GM23338 (cell line): ENCODE data around the gene OGDHL. TPM values are rescaled to one million over a fixed set of nuclear protein-coding genes. Genes with fewer than 3 reads are reported as not detected.
A peak's percentile ranks its signal among the peaks of the same experiment; 100 is the strongest.

Experiments
- ATAC-seq: fragments of 200-7000 bp; cut with Tn5 transposase; 3 replicates; pipeline ENCODE4 v1.9.1; 2020
- DNase-seq: peaks from one replicate; pipeline ENCODE4 v3.0.0-alpha.2; 2015; ENCODE audit warnings: low spot score
- H2AFZ ChIP-seq: fragments of 200-600 bp; sonication (generic); 2 replicates; pipeline ENCODE4 v1.8.0; 2016; ENCODE audit warnings: antibody characterized with exemption, mild to moderate bottlenecking, moderate library complexity
- H3F3A ChIP-seq: fragments of 200-600 bp; sonication (generic); replicated peaks from 2 replicates; pipeline ENCODE4 v1.8.0; 2017; ENCODE audit warnings: antibody characterized with exemption, mixed run types, low read depth
- H3K27ac ChIP-seq: fragments of 200-600 bp; sonication (generic); 2 replicates; pipeline ENCODE4 v1.6.1; 2016; ENCODE audit warnings: low read depth
- H3K27me3 ChIP-seq: fragments of 200-600 bp; sonication (generic); 2 replicates; pipeline ENCODE4 v1.8.0; 2016; ENCODE audit warnings: mild to moderate bottlenecking, mixed run types, moderate library complexity; ENCODE audit not compliant: insufficient read depth
- H3K36me3 ChIP-seq: fragments of 200-600 bp; sonication (generic); 2 replicates; pipeline ENCODE4 v1.8.0; 2016; ENCODE audit warnings: mild to moderate bottlenecking; ENCODE audit not compliant: insufficient read depth
- H3K4me1 ChIP-seq: fragments of 200-600 bp; sonication (generic); 2 replicates; pipeline ENCODE4 v1.8.0; 2016; ENCODE audit warnings: mild to moderate bottlenecking, moderate library complexity; ENCODE audit not compliant: insufficient read depth
- H3K4me2 ChIP-seq: fragments of 200-600 bp; sonication (generic); 2 replicates; pipeline ENCODE4 v1.7.1; 2017; ENCODE audit warnings: mixed run types
- H3K4me3 ChIP-seq: fragments of 200-600 bp; sonication (generic); 2 replicates; pipeline ENCODE4 v1.6.1; 2016; ENCODE audit warnings: mixed run types
- H3K79me2 ChIP-seq: fragments of 200-600 bp; sonication (generic); replicated peaks from 2 replicates; pipeline ENCODE4 v1.8.0; 2017; ENCODE audit warnings: mild to moderate bottlenecking; ENCODE audit not compliant: insufficient read depth
- H3K9me2 ChIP-seq: fragments of 200-600 bp; sonication (generic); 2 replicates; pipeline ENCODE4 v1.8.0; 2017; ENCODE audit not compliant: insufficient read depth
- H4K20me1 ChIP-seq: fragments of 200-600 bp; sonication (generic); replicated peaks from 2 replicates; pipeline ENCODE4 v1.8.0; 2017; ENCODE audit warnings: mild to moderate bottlenecking; ENCODE audit not compliant: insufficient read depth
- H3K27ac Mint-ChIP-seq: 2 replicates; pipeline ENCODE4 v1.8.0; 2020; ENCODE audit warnings: inconsistent platforms, mild to moderate bottlenecking, moderate library complexity, mixed read lengths
- H3K27me3 Mint-ChIP-seq: 3 replicates; pipeline ENCODE4 v1.8.0; 2022; ENCODE audit warnings: low read depth, mild to moderate bottlenecking, moderate library complexity, mixed read lengths, inconsistent platforms; ENCODE audit not compliant: insufficient read depth, poor library complexity
- H3K36me3 Mint-ChIP-seq: 3 replicates; pipeline ENCODE4 v1.8.0; 2021; ENCODE audit warnings: low read depth, mild to moderate bottlenecking, inconsistent platforms, moderate library complexity, mixed read lengths
- H3K4me1 Mint-ChIP-seq: 3 replicates; pipeline ENCODE4 v1.8.0; 2020; ENCODE audit warnings: mild to moderate bottlenecking, inconsistent platforms, mixed read lengths
- H3K4me3 Mint-ChIP-seq: 3 replicates; pipeline ENCODE4 v1.8.0; 2021; ENCODE audit warnings: moderate library complexity, mild to moderate bottlenecking, inconsistent platforms, mixed read lengths
- H3K9me3 Mint-ChIP-seq: 3 replicates; pipeline ENCODE4 v1.8.0; 2020; ENCODE audit warnings: moderate library complexity, mild to moderate bottlenecking, inconsistent platforms, mixed read lengths
- CREB1 ChIP-seq: fragments of 250-450 bp; sonication (Bioruptor Pico); IDR thresholded peaks from 2 replicates; pipeline ENCODE4 v1.5.0; 2020; ENCODE audit warnings: low read depth, mild to moderate bottlenecking, moderate library complexity
- EZH2phosphoT487 ChIP-seq: fragments of 200-600 bp; sonication (generic); IDR thresholded peaks from one replicate; pipeline ENCODE4 v1.8.1; 2018; ENCODE audit warnings: antibody characterized with exemption; ENCODE audit not compliant: unreplicated experiment
- POLR2AphosphoS5 ChIP-seq: IDR thresholded peaks from 2 replicates; pipeline ENCODE4 v1.6.1; 2016; ENCODE audit warnings: antibody characterized with exemption, low read depth
- polyA plus RNA-seq: library from polyadenylated mRNA; unstranded; fragments of >200 nt; fragmentation: Nextera tagmentation; extraction: Ambion mirVana; gene quantifications from 2 replicates; pipeline ENCODE4 v1.2.1, GENCODE V29; 2016
- total RNA-seq: library from RNA; depleted of rRNA; stranded (reverse); fragments of >200 nt; shearing (Covaris generic); gene quantifications from 2 replicates; pipeline ENCODE4 v1.2.3, GENCODE V29; 2014
- TF ChIP-seq, protein P1 (sequence below): fragments of 250-450 bp; sonication (Bioruptor Pico); IDR thresholded peaks from 2 replicates; pipeline ENCODE4 v1.5.0; 2020; ENCODE audit warnings: mild to moderate bottlenecking, moderate library complexity
- TF ChIP-seq, protein P2 (sequence below): IDR thresholded peaks from one replicate; pipeline ENCODE4 v1.6.1; 2018; ENCODE audit warnings: antibody characterized with exemption; ENCODE audit not compliant: unreplicated experiment

The OGDHL gene
- total and polyA plus RNA-seq, 2 experiments from 2014 or later, result 8.3 to 15.5 TPM

DNA sequence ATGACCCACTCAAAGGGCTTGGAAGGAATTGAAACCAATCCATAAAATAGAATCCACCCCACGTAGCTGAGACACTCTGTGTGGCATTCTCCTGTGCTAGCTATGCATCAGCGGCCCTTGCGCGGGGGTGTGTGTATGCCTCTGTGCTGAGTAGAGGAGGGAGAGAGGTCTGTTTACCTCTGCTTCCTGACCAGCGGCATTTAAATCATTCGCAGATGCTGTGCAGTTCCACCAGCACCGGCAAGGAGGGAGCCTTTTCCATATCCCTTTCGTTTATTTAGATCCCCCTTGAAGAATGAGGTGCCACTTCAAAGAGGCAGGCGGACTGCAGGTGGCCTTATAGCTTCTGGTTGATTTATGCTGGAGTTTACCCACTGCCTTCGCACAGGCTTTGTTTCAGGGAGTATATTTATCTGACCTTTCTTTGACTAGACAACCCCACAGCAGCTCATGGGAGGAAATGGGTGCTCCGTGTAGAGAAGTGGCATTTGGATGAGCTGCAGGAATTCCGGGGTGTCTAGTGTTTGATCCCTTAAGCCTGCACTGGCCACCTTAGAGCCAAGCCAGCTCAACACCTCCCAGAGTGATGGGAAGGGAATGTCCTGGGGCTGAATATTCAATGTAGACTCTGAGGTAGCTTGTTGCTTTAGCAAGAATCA is 71.3 kb downstream of the OGDHL start (continued):
- TF ChIP-seq, protein P1, sequence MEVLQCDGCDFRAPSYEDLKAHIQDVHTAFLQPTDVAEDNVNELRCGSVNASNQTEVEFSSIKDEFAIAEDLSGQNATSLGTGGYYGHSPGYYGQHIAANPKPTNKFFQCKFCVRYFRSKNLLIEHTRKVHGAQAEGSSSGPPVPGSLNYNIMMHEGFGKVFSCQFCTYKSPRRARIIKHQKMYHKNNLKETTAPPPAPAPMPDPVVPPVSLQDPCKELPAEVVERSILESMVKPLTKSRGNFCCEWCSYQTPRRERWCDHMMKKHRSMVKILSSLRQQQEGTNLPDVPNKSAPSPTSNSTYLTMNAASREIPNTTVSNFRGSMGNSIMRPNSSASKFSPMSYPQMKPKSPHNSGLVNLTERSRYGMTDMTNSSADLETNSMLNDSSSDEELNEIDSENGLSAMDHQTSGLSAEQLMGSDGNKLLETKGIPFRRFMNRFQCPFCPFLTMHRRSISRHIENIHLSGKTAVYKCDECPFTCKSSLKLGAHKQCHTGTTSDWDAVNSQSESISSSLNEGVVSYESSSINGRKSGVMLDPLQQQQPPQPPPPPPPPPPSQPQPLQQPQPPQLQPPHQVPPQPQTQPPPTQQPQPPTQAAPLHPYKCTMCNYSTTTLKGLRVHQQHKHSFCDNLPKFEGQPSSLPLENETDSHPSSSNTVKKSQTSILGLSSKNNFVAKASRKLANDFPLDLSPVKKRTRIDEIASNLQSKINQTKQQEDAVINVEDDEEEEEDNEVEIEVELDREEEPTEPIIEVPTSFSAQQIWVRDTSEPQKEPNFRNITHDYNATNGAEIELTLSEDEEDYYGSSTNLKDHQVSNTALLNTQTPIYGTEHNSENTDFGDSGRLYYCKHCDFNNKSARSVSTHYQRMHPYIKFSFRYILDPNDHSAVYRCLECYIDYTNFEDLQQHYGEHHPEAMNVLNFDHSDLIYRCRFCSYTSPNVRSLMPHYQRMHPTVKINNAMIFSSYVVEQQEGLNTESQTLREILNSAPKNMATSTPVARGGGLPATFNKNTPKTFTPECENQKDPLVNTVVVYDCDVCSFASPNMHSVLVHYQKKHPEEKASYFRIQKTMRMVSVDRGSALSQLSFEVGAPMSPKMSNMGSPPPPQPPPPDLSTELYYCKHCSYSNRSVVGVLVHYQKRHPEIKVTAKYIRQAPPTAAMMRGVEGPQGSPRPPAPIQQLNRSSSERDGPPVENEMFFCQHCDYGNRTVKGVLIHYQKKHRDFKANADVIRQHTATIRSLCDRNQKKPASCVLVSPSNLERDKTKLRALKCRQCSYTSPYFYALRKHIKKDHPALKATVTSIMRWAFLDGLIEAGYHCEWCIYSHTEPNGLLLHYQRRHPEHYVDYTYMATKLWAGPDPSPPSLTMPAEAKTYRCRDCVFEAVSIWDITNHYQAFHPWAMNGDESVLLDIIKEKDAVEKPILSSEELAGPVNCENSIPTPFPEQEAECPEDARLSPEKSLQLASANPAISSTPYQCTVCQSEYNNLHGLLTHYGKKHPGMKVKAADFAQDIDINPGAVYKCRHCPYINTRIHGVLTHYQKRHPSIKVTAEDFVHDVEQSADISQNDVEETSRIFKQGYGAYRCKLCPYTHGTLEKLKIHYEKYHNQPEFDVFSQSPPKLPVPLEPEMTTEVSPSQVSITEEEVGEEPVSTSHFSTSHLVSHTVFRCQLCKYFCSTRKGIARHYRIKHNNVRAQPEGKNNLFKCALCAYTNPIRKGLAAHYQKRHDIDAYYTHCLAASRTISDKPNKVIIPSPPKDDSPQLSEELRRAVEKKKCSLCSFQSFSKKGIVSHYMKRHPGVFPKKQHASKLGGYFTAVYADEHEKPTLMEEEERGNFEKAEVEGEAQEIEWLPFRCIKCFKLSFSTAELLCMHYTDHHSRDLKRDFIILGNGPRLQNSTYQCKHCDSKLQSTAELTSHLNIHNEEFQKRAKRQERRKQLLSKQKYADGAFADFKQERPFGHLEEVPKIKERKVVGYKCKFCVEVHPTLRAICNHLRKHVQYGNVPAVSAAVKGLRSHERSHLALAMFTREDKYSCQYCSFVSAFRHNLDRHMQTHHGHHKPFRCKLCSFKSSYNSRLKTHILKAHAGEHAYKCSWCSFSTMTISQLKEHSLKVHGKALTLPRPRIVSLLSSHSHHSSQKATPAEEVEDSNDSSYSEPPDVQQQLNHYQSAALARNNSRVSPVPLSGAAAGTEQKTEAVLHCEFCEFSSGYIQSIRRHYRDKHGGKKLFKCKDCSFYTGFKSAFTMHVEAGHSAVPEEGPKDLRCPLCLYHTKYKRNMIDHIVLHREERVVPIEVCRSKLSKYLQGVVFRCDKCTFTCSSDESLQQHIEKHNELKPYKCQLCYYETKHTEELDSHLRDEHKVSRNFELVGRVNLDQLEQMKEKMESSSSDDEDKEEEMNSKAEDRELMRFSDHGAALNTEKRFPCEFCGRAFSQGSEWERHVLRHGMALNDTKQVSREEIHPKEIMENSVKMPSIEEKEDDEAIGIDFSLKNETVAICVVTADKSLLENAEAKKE (CRISPR knock-in tag), result no peak

- peak overlapping the region; percentile 74 for H3K4me2 ChIP-seq
- peak; percentile 76 for ATAC-seq
- H3K4me1 Mint-ChIP-seq, result peaks cover 53% of the 10 kb centered on the region
- H3K4me3 Mint-ChIP-seq, result peak overlapping the region; percentile 57
- peak; percentile 85 for DNase-seq
- no peak overlapping the region for H3K27ac Mint-ChIP-seq
- peaks cover 20% of the 10 kb centered on the region; the same call in 2 of the 3 replicates for H3K36me3 Mint-ChIP-seq
- H4K20me1 ChIP-seq, result no peaks in the 10 kb centered on the region; the same call in 1 of the 2 replicates
- H3K4me3 ChIP-seq, result peak overlapping the region; percentile 43
- H3K27me3 ChIP-seq, result peaks cover 93% of the 10 kb centered on the region
- no peaks in the 10 kb centered on the region; the same call in 1 of the 2 replicates for H3K9me2 ChIP-seq
- peaks cover 47% of the 10 kb centered on the region for H3K9me3 Mint-ChIP-seq
- no peaks in the 10 kb centered on the region; the same call in 1 of the 2 replicates for H3F3A ChIP-seq
- H2AFZ ChIP-seq, result no peak overlapping the region
- no peak overlapping the region for H3K27ac ChIP-seq
- H3K27me3 Mint-ChIP-seq, result peaks cover 87% of the 10 kb centered on the region
- no peaks in the 10 kb centered on the region for H3K79me2 ChIP-seq
- no peaks in the 10 kb centered on the region for H3K36me3 ChIP-seq
- H3K4me1 ChIP-seq, result peaks cover 36% of the 10 kb centered on the region
- TF ChIP-seq POLR2AphosphoS5 (0 out of 2 replicates have a peak, but pooled peaks have one; percentile 38), EZH2phosphoT487 (no peak), CREB1 (CRISPR knock-in tag) (no peak)
- TF ChIP-seq, protein P2, sequence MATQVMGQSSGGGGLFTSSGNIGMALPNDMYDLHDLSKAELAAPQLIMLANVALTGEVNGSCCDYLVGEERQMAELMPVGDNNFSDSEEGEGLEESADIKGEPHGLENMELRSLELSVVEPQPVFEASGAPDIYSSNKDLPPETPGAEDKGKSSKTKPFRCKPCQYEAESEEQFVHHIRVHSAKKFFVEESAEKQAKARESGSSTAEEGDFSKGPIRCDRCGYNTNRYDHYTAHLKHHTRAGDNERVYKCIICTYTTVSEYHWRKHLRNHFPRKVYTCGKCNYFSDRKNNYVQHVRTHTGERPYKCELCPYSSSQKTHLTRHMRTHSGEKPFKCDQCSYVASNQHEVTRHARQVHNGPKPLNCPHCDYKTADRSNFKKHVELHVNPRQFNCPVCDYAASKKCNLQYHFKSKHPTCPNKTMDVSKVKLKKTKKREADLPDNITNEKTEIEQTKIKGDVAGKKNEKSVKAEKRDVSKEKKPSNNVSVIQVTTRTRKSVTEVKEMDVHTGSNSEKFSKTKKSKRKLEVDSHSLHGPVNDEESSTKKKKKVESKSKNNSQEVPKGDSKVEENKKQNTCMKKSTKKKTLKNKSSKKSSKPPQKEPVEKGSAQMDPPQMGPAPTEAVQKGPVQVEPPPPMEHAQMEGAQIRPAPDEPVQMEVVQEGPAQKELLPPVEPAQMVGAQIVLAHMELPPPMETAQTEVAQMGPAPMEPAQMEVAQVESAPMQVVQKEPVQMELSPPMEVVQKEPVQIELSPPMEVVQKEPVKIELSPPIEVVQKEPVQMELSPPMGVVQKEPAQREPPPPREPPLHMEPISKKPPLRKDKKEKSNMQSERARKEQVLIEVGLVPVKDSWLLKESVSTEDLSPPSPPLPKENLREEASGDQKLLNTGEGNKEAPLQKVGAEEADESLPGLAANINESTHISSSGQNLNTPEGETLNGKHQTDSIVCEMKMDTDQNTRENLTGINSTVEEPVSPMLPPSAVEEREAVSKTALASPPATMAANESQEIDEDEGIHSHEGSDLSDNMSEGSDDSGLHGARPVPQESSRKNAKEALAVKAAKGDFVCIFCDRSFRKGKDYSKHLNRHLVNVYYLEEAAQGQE, result no peak
Observed at GRCh38 chr10:49689882-49690510, 72.1 kb downstream of the OGDHL start.
